Endodermal cell (in vitro differentiated cells): ENCODE measurements around the gene FLCN. TPM values are rescaled to one million over a fixed set of nuclear protein-coding genes. Genes with fewer than 3 reads are reported as not detected.

Source experiments
- DNase-seq: peaks from one replicate; pipeline ENCODE4 v3.0.0-alpha.2; 2017
- H3K27ac ChIP-seq: 2 replicates; pipeline ENCODE4 v1.5.1; 2013; ENCODE audit warnings: mild to moderate bottlenecking, low read depth, low read length, moderate library complexity
- H3K27me3 ChIP-seq: 2 replicates; pipeline ENCODE4 v1.6.1; 2013; ENCODE audit warnings: mild to moderate bottlenecking, low read length, moderate library complexity; ENCODE audit not compliant: insufficient read depth, control insufficient read depth, poor library complexity, severe bottlenecking
- H3K36me3 ChIP-seq: 2 replicates; pipeline ENCODE4 v1.7.0; 2013; ENCODE audit warnings: mild to moderate bottlenecking, low read length, moderate library complexity; ENCODE audit not compliant: control insufficient read depth, insufficient read depth
- H3K4me1 ChIP-seq: one replicate; pipeline ENCODE4 v1.7.0; 2013; ENCODE audit warnings: low read length; ENCODE audit not compliant: control insufficient read depth, insufficient read depth
- H3K4me3 ChIP-seq: 2 replicates; pipeline ENCODE4 v1.5.1; 2013; ENCODE audit warnings: mild to moderate bottlenecking, low read length, moderate library complexity
- H3K9ac ChIP-seq: 2 replicates; pipeline ENCODE4 v1.6.1; 2013; ENCODE audit warnings: mild to moderate bottlenecking, low read length, moderate library complexity; ENCODE audit not compliant: poor library complexity, severe bottlenecking; ENCODE audit errors: extremely low read depth
- H3K9me3 ChIP-seq: 2 replicates; pipeline ENCODE4 v1.6.1; 2013; ENCODE audit warnings: mild to moderate bottlenecking, low read length, moderate library complexity; ENCODE audit not compliant: control insufficient read depth
- H3K27ac Mint-ChIP-seq: 2 replicates; pipeline ENCODE4 v1.8.0; 2020; ENCODE audit warnings: mixed read lengths
- H3K27me3 Mint-ChIP-seq: 2 replicates; pipeline ENCODE4 v1.8.0; 2021; ENCODE audit warnings: mild to moderate bottlenecking, mixed read lengths; ENCODE audit not compliant: insufficient read depth
- H3K36me3 Mint-ChIP-seq: 2 replicates; pipeline ENCODE4 v1.8.0; 2020; ENCODE audit warnings: low read depth, mixed read lengths
- H3K4me1 Mint-ChIP-seq: 2 replicates; pipeline ENCODE4 v1.8.0; 2020; ENCODE audit warnings: mixed read lengths
- H3K4me3 Mint-ChIP-seq: 2 replicates; pipeline ENCODE4 v1.8.0; 2020; ENCODE audit warnings: mild to moderate bottlenecking, moderate library complexity, mixed read lengths
- H3K9me3 Mint-ChIP-seq: 2 replicates; pipeline ENCODE4 v1.8.0; 2020; ENCODE audit warnings: mild to moderate bottlenecking, mixed read lengths
- CTCF ChIP-seq: fragments of 200-600 bp; sonication (generic); conservative IDR thresholded peaks from 2 replicates; pipeline ENCODE4 v1.5.0; 2021; ENCODE audit warnings: antibody characterized with exemption, mild to moderate bottlenecking
- WGBS, 2 experiments: methylation state at CpG; one replicate each; pipeline versions ENCODE4 v1.1.5 to v1.1.7; 2013; ENCODE audit warnings: missing lambda C conversion rate in 2 of 2, mixed read lengths in 1 of 2; ENCODE audit not compliant: insufficient coverage in 1 of 2, insufficient read length in 1 of 2; 5-methylcytosine and 5-hydroxymethylcytosine counted together
- total RNA-seq, 2 donors: library from RNA; stranded (reverse); fragmentation: NEBNext Ultra II Directional in 1 of 2; extraction: Animal tissue kit (Norgen Biotek cat#: 25700) in 1 of 2; gene quantifications; 2 replicates in 1 of 2; 3 replicates in 1 of 2; pipeline ENCODE4 v1.2.1, GENCODE V29; 2021

Gene FLCN
- total RNA-seq, 2 donors from 2014 or later: 41.8 to 47.2 TPM

GRCh38 chr17:17203173-17203730 is 33.7 kb downstream of the FLCN start:
- peaks cover 13% of the 10 kb centered on the region for H3K27me3 ChIP-seq
- no peaks in the 10 kb centered on the region for H3K4me1 ChIP-seq
- H3K9me3 Mint-ChIP-seq: peaks cover 2% of the 10 kb centered on the region
- H3K27ac Mint-ChIP-seq: no peak overlapping the region
- 95 to 99% methylated on average over 10 to 15 of the region's 15 CpGs for WGBS, 2 experiments
- no peak overlapping the region for H3K4me3 Mint-ChIP-seq
- no peak for DNase-seq
- H3K9ac ChIP-seq: no peak overlapping the region
- no peak overlapping the region for H3K4me3 ChIP-seq
- H3K36me3 Mint-ChIP-seq: no peaks in the 10 kb centered on the region
- H3K27ac ChIP-seq: no peak overlapping the region
- no peaks in the 10 kb centered on the region for H3K9me3 ChIP-seq
- H3K36me3 ChIP-seq: no peaks in the 10 kb centered on the region
- H3K4me1 Mint-ChIP-seq: no peaks in the 10 kb centered on the region
- H3K27me3 Mint-ChIP-seq: no peaks in the 10 kb centered on the region
- no peak for TF ChIP-seq CTCF

GRCh38 chr17:17201907-17202306 is 35.1 kb downstream of the FLCN start:
- Mint-ChIP-seq H3K27ac (no peak overlapping the region), H3K4me1 (no peaks in the 10 kb centered on the region), H3K36me3 (no peaks in the 10 kb centered on the region), H3K4me3 (no peak overlapping the region), H3K27me3 (no peaks in the 10 kb centered on the region), H3K9me3 (peaks cover 2% of the 10 kb centered on the region)
- Histone ChIP-seq H3K4me1 (no peaks in the 10 kb centered on the region), H3K27ac (no peak overlapping the region), H3K9me3 (no peaks in the 10 kb centered on the region), H3K4me3 (no peak overlapping the region), H3K36me3 (no peaks in the 10 kb centered on the region), H3K27me3 (peaks cover 13% of the 10 kb centered on the region), H3K9ac (no peak overlapping the region)
- TF ChIP-seq CTCF: no peak
- no peak for DNase-seq
- WGBS, 2 experiments: 92 to 100% methylated on average over 3 to 8 of the region's 8 CpGs

GRCh38 chr17:17201271-17201670 is 35.7 kb downstream of the FLCN start:
- Histone ChIP-seq H3K36me3 (no peaks in the 10 kb centered on the region), H3K27ac (no peak overlapping the region), H3K27me3 (peaks cover 13% of the 10 kb centered on the region), H3K9me3 (no peaks in the 10 kb centered on the region), H3K4me3 (no peak overlapping the region), H3K4me1 (no peaks in the 10 kb centered on the region), H3K9ac (no peak overlapping the region)
- no peak for TF ChIP-seq CTCF
- Mint-ChIP-seq H3K9me3 (no peaks in the 10 kb centered on the region), H3K27ac (no peak overlapping the region), H3K27me3 (no peaks in the 10 kb centered on the region), H3K4me3 (no peak overlapping the region), H3K36me3 (no peaks in the 10 kb centered on the region), H3K4me1 (no peaks in the 10 kb centered on the region)
- no peak for DNase-seq
- WGBS, 2 experiments: 94 to 100% methylated on average over 3 to 10 of the region's 10 CpGs
